Endodermal cell (in vitro differentiated cells): ENCODE measurements around the gene C1orf116. TPM values are rescaled to one million over a fixed set of nuclear protein-coding genes. Genes with fewer than 3 reads are reported as not detected.

Source experiments
- DNase-seq: peaks from one replicate; pipeline ENCODE4 v3.0.0-alpha.2; 2017
- H3K27ac ChIP-seq: 2 replicates; pipeline ENCODE4 v1.5.1; 2013; ENCODE audit warnings: mild to moderate bottlenecking, low read depth, low read length, moderate library complexity
- H3K27me3 ChIP-seq: 2 replicates; pipeline ENCODE4 v1.6.1; 2013; ENCODE audit warnings: mild to moderate bottlenecking, low read length, moderate library complexity; ENCODE audit not compliant: insufficient read depth, control insufficient read depth, poor library complexity, severe bottlenecking
- H3K36me3 ChIP-seq: 2 replicates; pipeline ENCODE4 v1.7.0; 2013; ENCODE audit warnings: mild to moderate bottlenecking, low read length, moderate library complexity; ENCODE audit not compliant: control insufficient read depth, insufficient read depth
- H3K4me1 ChIP-seq: one replicate; pipeline ENCODE4 v1.7.0; 2013; ENCODE audit warnings: low read length; ENCODE audit not compliant: control insufficient read depth, insufficient read depth
- H3K4me3 ChIP-seq: 2 replicates; pipeline ENCODE4 v1.5.1; 2013; ENCODE audit warnings: mild to moderate bottlenecking, low read length, moderate library complexity
- H3K9ac ChIP-seq: 2 replicates; pipeline ENCODE4 v1.6.1; 2013; ENCODE audit warnings: mild to moderate bottlenecking, low read length, moderate library complexity; ENCODE audit not compliant: poor library complexity, severe bottlenecking; ENCODE audit errors: extremely low read depth
- H3K9me3 ChIP-seq: 2 replicates; pipeline ENCODE4 v1.6.1; 2013; ENCODE audit warnings: mild to moderate bottlenecking, low read length, moderate library complexity; ENCODE audit not compliant: control insufficient read depth
- H3K27ac Mint-ChIP-seq: 2 replicates; pipeline ENCODE4 v1.8.0; 2020; ENCODE audit warnings: mixed read lengths
- H3K27me3 Mint-ChIP-seq: 2 replicates; pipeline ENCODE4 v1.8.0; 2021; ENCODE audit warnings: mild to moderate bottlenecking, mixed read lengths; ENCODE audit not compliant: insufficient read depth
- H3K36me3 Mint-ChIP-seq: 2 replicates; pipeline ENCODE4 v1.8.0; 2020; ENCODE audit warnings: low read depth, mixed read lengths
- H3K4me1 Mint-ChIP-seq: 2 replicates; pipeline ENCODE4 v1.8.0; 2020; ENCODE audit warnings: mixed read lengths
- H3K4me3 Mint-ChIP-seq: 2 replicates; pipeline ENCODE4 v1.8.0; 2020; ENCODE audit warnings: mild to moderate bottlenecking, moderate library complexity, mixed read lengths
- H3K9me3 Mint-ChIP-seq: 2 replicates; pipeline ENCODE4 v1.8.0; 2020; ENCODE audit warnings: mild to moderate bottlenecking, mixed read lengths
- CTCF ChIP-seq: fragments of 200-600 bp; sonication (generic); conservative IDR thresholded peaks from 2 replicates; pipeline ENCODE4 v1.5.0; 2021; ENCODE audit warnings: antibody characterized with exemption, mild to moderate bottlenecking
- WGBS, 2 experiments: methylation state at CpG; one replicate each; pipeline versions ENCODE4 v1.1.5 to v1.1.7; 2013; ENCODE audit warnings: missing lambda C conversion rate in 2 of 2, mixed read lengths in 1 of 2; ENCODE audit not compliant: insufficient coverage in 1 of 2, insufficient read length in 1 of 2; 5-methylcytosine and 5-hydroxymethylcytosine counted together
- total RNA-seq, 2 donors: library from RNA; stranded (reverse); fragmentation: NEBNext Ultra II Directional in 1 of 2; extraction: Animal tissue kit (Norgen Biotek cat#: 25700) in 1 of 2; gene quantifications; 2 replicates in 1 of 2; 3 replicates in 1 of 2; pipeline ENCODE4 v1.2.1, GENCODE V29; 2021

The C1orf116 gene
- total RNA-seq, 2 donors from 2014 or later: 0.55 to 0.60 TPM

- H3K36me3 ChIP-seq: no peaks in the 10 kb centered on the region
- peaks cover 2% of the 10 kb centered on the region for H3K4me1 ChIP-seq
- no peak overlapping the region for H3K9ac ChIP-seq
- peaks cover 29% of the 10 kb centered on the region for H3K27me3 ChIP-seq
- H3K9me3 Mint-ChIP-seq: no peaks in the 10 kb centered on the region
- TF ChIP-seq CTCF: no peak
- peaks cover 8% of the 10 kb centered on the region for H3K4me1 Mint-ChIP-seq
- H3K27me3 Mint-ChIP-seq: peaks cover 19% of the 10 kb centered on the region
- no peak overlapping the region for H3K27ac ChIP-seq
- no peak overlapping the region for H3K4me3 ChIP-seq
- DNase-seq: no peak
- no peaks in the 10 kb centered on the region for H3K9me3 ChIP-seq
- H3K4me3 Mint-ChIP-seq: no peak overlapping the region
- 95 to 100% methylated on average over 3 to 7 of the region's 9 CpGs for WGBS, 2 experiments
- H3K27ac Mint-ChIP-seq: no peak overlapping the region
- H3K36me3 Mint-ChIP-seq: no peaks in the 10 kb centered on the region
Observed at GRCh38 chr1:207020065-207020708, 12.4 kb downstream of the C1orf116 start.

GRCh38 chr1:207019661-207020060 is 12.9 kb downstream of the C1orf116 start:
- H3K27me3 ChIP-seq: peaks cover 29% of the 10 kb centered on the region
- H3K4me3 ChIP-seq: no peak overlapping the region
- Mint-ChIP-seq H3K27me3 (peaks cover 24% of the 10 kb centered on the region), H3K9me3 (no peaks in the 10 kb centered on the region), H3K27ac (no peak overlapping the region), H3K4me3 (no peak overlapping the region), H3K4me1 (peaks cover 4% of the 10 kb centered on the region), H3K36me3 (no peaks in the 10 kb centered on the region)
- 98 to 100% methylated on average over 1 to 2 of the region's 2 CpGs for whole genome bisulfite sequencing, 2 experiments
- H3K9me3 ChIP-seq: no peaks in the 10 kb centered on the region
- DNase-seq: no peak
- no peak for TF ChIP-seq CTCF
- no peaks in the 10 kb centered on the region for H3K4me1 ChIP-seq
- no peak overlapping the region for H3K27ac ChIP-seq
- no peaks in the 10 kb centered on the region for H3K36me3 ChIP-seq
- H3K9ac ChIP-seq: no peak overlapping the region

- Histone ChIP-seq H3K9me3 (no peaks in the 10 kb centered on the region), H3K36me3 (no peaks in the 10 kb centered on the region), H3K4me3 (no peak overlapping the region), H3K27me3 (peaks cover 29% of the 10 kb centered on the region), H3K27ac (no peak overlapping the region), H3K4me1 (no peaks in the 10 kb centered on the region), H3K9ac (no peak overlapping the region)
- H3K4me3 Mint-ChIP-seq: no peak overlapping the region
- H3K27me3 Mint-ChIP-seq: peaks cover 28% of the 10 kb centered on the region
- H3K4me1 Mint-ChIP-seq: no peaks in the 10 kb centered on the region
- no peak overlapping the region for H3K27ac Mint-ChIP-seq
- H3K36me3 Mint-ChIP-seq: no peaks in the 10 kb centered on the region
- TF ChIP-seq CTCF: no peak
- WGBS, 2 experiments: 60 to 91% methylated on average over 1 to 2 of the region's 2 CpGs
- DNase-seq: no peak
- H3K9me3 Mint-ChIP-seq: no peaks in the 10 kb centered on the region
Observed at GRCh38 chr1:207019161-207019560, 13.4 kb downstream of the C1orf116 start.
